Activated T-cell treated with anti-CD3 and anti-CD28 coated beads, Interleukin-2, amount 50 U/mL, for 1 hour (primary cell): ENCODE data around the gene RALA.
A peak's percentile ranks its signal among the peaks of the same experiment; 100 is the strongest.
"Not testable (repeated sequence)": the region's sequence is repeated elsewhere in the genome, so short reads cannot be mapped to it uniquely, and the experiment has no call there.

Experiments
- DNase-seq: peaks from one replicate; pipeline ENCODE4 v3.0.0-alpha.2; 2020

RALA gene

GRCh38 chr7:39688611-39689480 is 65.5 kb downstream of the RALA start:
- DNase-seq, result no peak

- DNase-seq, result no peak
Measured at GRCh38 chr7:39691821-39692220, 68.4 kb downstream of the RALA start.

GRCh38 chr7:39693086-39693485 is 69.7 kb downstream of the RALA start:
- DNase-seq, result not testable (repeated sequence)

GRCh38 chr7:39693812-39694211 is 70.4 kb downstream of the RALA start:
- no peak for DNase-seq

GRCh38 chr7:39695852-39696586 is 72.6 kb downstream of the RALA start:
- no peak for DNase-seq

GRCh38 chr7:39696631-39697030 is 73.3 kb downstream of the RALA start:
- DNase-seq, result no peak

- no peak for DNase-seq
Measured at GRCh38 chr7:39697483-39697882, 74.1 kb downstream of the RALA start.

- no peak for DNase-seq
Measured at GRCh38 chr7:39700165-39700564, 76.8 kb downstream of the RALA start.

GRCh38 chr7:39700932-39701331 is 77.6 kb downstream of the RALA start:
- no peak for DNase-seq

- no peak for DNase-seq
Measured at GRCh38 chr7:39702133-39702532, 78.8 kb downstream of the RALA start.

- DNase-seq, result no peak
Measured at GRCh38 chr7:39703144-39703543, 79.8 kb downstream of the RALA start.

- DNase-seq, result no peak
Measured at GRCh38 chr7:39709029-39709428, 85.7 kb downstream of the RALA start.

GRCh38 chr7:39709768-39710311 is 86.5 kb downstream of the RALA start:
- no peak for DNase-seq

- no peak for DNase-seq
Measured at GRCh38 chr7:39712751-39713150, 89.4 kb downstream of the RALA start.

- DNase-seq, result no peak
Measured at GRCh38 chr7:39714447-39715091, 91.2 kb downstream of the RALA start.

GRCh38 chr7:39720586-39720985 is 97.2 kb downstream of the RALA start:
- DNase-seq, result no peak

GRCh38 chr7:39721345-39721744 is 98.0 kb downstream of the RALA start:
- no peak for DNase-seq

GRCh38 chr7:39721919-39722597 is 98.7 kb downstream of the RALA start:
- no peak for DNase-seq

- no peak for DNase-seq
Measured at GRCh38 chr7:39727231-39728012, 104.0 kb downstream of the RALA start.

- DNase-seq, result peak; percentile 93
Measured at GRCh38 chr7:39732837-39733804, 109.7 kb downstream of the RALA start.
